Measurements from ENCODE around the gene SBK2. TPM values are rescaled to one million over a fixed set of nuclear protein-coding genes. Genes with fewer than 3 reads are reported as not detected.
A peak's percentile ranks its signal among the peaks of the same experiment; 100 is the strongest.

SBK2 gene
- total and polyA plus RNA-seq, 2 donors (not counting 1 experiment from before 2014, with no cell fraction given) = not detected

- H3K9ac ChIP-seq (ENCODE audit: insufficient read depth, low read length) = no peak overlapping the region
- no peaks in the 10 kb centered on the region for H3K27me3 ChIP-seq (ENCODE audit: control insufficient read depth, insufficient read depth, low read length)
- peak overlapping the region; percentile 56 for H3K27ac ChIP-seq (ENCODE audit: insufficient read depth, low read length)
- peak; percentile 89 to 93 for DNase-seq (ENCODE audit: low read depth in 2 of 2)
- no peak overlapping the region for H2AFZ ChIP-seq (ENCODE audit: low read length)
- H3K4me1 ChIP-seq (ENCODE audit: control insufficient read depth, extremely low read depth, insufficient read depth, low read length) = peaks cover 32% of the 10 kb centered on the region
- H3K36me3 ChIP-seq (ENCODE audit: control insufficient read depth, insufficient read depth, low read length) = no peaks in the 10 kb centered on the region
- H3K4me2 ChIP-seq (ENCODE audit: extremely low read depth, insufficient read depth, low read length) = peak overlapping the region; percentile 10
- no peak for TF ChIP-seq CTCF (conservative IDR thresholded peaks at IDR 0.05 in 1 of 2, IDR thresholded peaks at IDR 0.05 in 1 of 2; ENCODE audit: low read depth in 1 of 2, low read length in 2 of 2)
- no peak for TF ChIP-seq EZH2 (IDR thresholded peaks at IDR 0.05; ENCODE audit: low read length, missing control alignments)
- no peak overlapping the region for H3K4me3 ChIP-seq (replicated peaks in 1 of 4; ENCODE audit: control extremely low read depth in 1 of 4, insufficient read depth in 1 of 4, low read depth in 3 of 4, low read length in 4 of 4)
- H3K79me2 ChIP-seq (ENCODE audit: control insufficient read depth, insufficient read depth, low read length) = no peaks in the 10 kb centered on the region
- no peaks in the 10 kb centered on the region for H3K9me3 ChIP-seq (ENCODE audit: control insufficient read depth, insufficient read depth, low read depth, low read length)
- H4K20me1 ChIP-seq (ENCODE audit: control insufficient read depth, extremely low read depth, insufficient read depth, low read length) = no peaks in the 10 kb centered on the region
Measured at GRCh38 chr19:55546822-55547614, 10.1 kb upstream of the SBK2 start.

- H3K27me3 ChIP-seq (ENCODE audit: control insufficient read depth, insufficient read depth, low read length) = no peaks in the 10 kb centered on the region
- peak overlapping the region; percentile 57 for H2AFZ ChIP-seq (ENCODE audit: low read length)
- no peaks in the 10 kb centered on the region for H3K79me2 ChIP-seq (ENCODE audit: control insufficient read depth, insufficient read depth, low read length)
- no peak overlapping the region for H3K4me2 ChIP-seq (ENCODE audit: extremely low read depth, insufficient read depth, low read length)
- H3K9ac ChIP-seq (ENCODE audit: insufficient read depth, low read length) = no peak overlapping the region
- DNase-seq (ENCODE audit: low read depth in 2 of 2) = peak in 1 of 2 donors; percentile 41
- peaks cover 32% of the 10 kb centered on the region for H3K4me1 ChIP-seq (ENCODE audit: control insufficient read depth, extremely low read depth, insufficient read depth, low read length)
- H3K4me3 ChIP-seq (replicated peaks in 1 of 4; ENCODE audit: control extremely low read depth in 1 of 4, insufficient read depth in 1 of 4, low read depth in 3 of 4, low read length in 4 of 4) = no peak overlapping the region
- TF ChIP-seq EZH2 (IDR thresholded peaks at IDR 0.05; ENCODE audit: low read length, missing control alignments) (no peak), CTCF (conservative IDR thresholded peaks at IDR 0.05 in 1 of 2, IDR thresholded peaks at IDR 0.05 in 1 of 2; ENCODE audit: low read depth in 1 of 2, low read length in 2 of 2) (no peak)
- H3K36me3 ChIP-seq (ENCODE audit: control insufficient read depth, insufficient read depth, low read length) = no peaks in the 10 kb centered on the region
- H4K20me1 ChIP-seq (ENCODE audit: control insufficient read depth, extremely low read depth, insufficient read depth, low read length) = no peaks in the 10 kb centered on the region
- no peaks in the 10 kb centered on the region for H3K9me3 ChIP-seq (ENCODE audit: control insufficient read depth, insufficient read depth, low read depth, low read length)
- H3K27ac ChIP-seq (ENCODE audit: insufficient read depth, low read length) = peak overlapping the region; percentile 31
Measured at GRCh38 chr19:55546011-55546410, 9.1 kb upstream of the SBK2 start.

- no peak for TF ChIP-seq CTCF (conservative IDR thresholded peaks at IDR 0.05 in 1 of 2, IDR thresholded peaks at IDR 0.05 in 1 of 2; ENCODE audit: low read depth in 1 of 2, low read length in 2 of 2)
- TF ChIP-seq EZH2 (IDR thresholded peaks at IDR 0.05; ENCODE audit: low read length, missing control alignments) = no peak
- H3K36me3 ChIP-seq (ENCODE audit: control insufficient read depth, insufficient read depth, low read length) = no peaks in the 10 kb centered on the region
- H3K27me3 ChIP-seq (ENCODE audit: control insufficient read depth, insufficient read depth, low read length) = no peaks in the 10 kb centered on the region
- H3K4me3 ChIP-seq (replicated peaks in 1 of 4; ENCODE audit: control extremely low read depth in 1 of 4, insufficient read depth in 1 of 4, low read depth in 3 of 4, low read length in 4 of 4) = no peak within 1 kb of the TSS
- no peak within 1 kb of the TSS for H3K4me2 ChIP-seq (ENCODE audit: extremely low read depth, insufficient read depth, low read length)
- DNase-seq (ENCODE audit: low read depth in 2 of 2) = no peak
- peaks cover 32% of the 10 kb centered on the region for H3K4me1 ChIP-seq (ENCODE audit: control insufficient read depth, extremely low read depth, insufficient read depth, low read length)
- H3K79me2 ChIP-seq (ENCODE audit: control insufficient read depth, insufficient read depth, low read length) = no peaks in the 10 kb centered on the region
- H3K27ac ChIP-seq (ENCODE audit: insufficient read depth, low read length) = peak within 1 kb of the TSS; percentile 31
- peak within 1 kb of the TSS; percentile 57 for H2AFZ ChIP-seq (ENCODE audit: low read length)
- H3K9me3 ChIP-seq (ENCODE audit: control insufficient read depth, insufficient read depth, low read depth, low read length) = no peaks in the 10 kb centered on the region
- no peak within 1 kb of the TSS for H3K9ac ChIP-seq (ENCODE audit: insufficient read depth, low read length)
- no peaks in the 10 kb centered on the region for H4K20me1 ChIP-seq (ENCODE audit: control insufficient read depth, extremely low read depth, insufficient read depth, low read length)
Measured at GRCh38 chr19:55545443-55545842, 8.5 kb upstream of the SBK2 start, which contains the start of gene SBK3. SBK3 (minus strand) TSS chr19:55545543; CDS start chr19:55545543, 0 bp downstream.
